MCF 10A (cell line): ENCODE results near the gene ACSL5. TPM values are rescaled to one million over a fixed set of nuclear protein-coding genes. Genes with fewer than 3 reads are reported as not detected.

Source experiments
- Bru-seq: library from RNA; stranded (reverse); fragments of 400-500 nt; gene quantifications from one replicate; lab custom pipeline; 2021; lab: Mats Ljungman, UMichigan
- BruChase-seq, 2 experiments: library from RNA; stranded (reverse); fragments of 400-500 nt; gene quantifications; one replicate each; lab custom pipeline; 2021; lab: Mats Ljungman, UMichigan
- BruUV-seq: library from RNA; stranded (reverse); fragments of 400-500 nt; replicated peaks from 2 replicates; lab custom pipeline; 2021; lab: Mats Ljungman, UMichigan
- CTCF ChIA-PET: fragments of 300-600 bp; sonication (Branson Sonifier 250); formaldehyde crosslinking; extraction: SDS; loops from one replicate; lab custom pipeline; 2021; ENCODE audit warnings: antibody characterized with exemption, inconsistent platforms; lab: Yijun Ruan, JAX
- POLR2A ChIA-PET: fragments of 300-600, 350-650 bp; sonication (Branson Sonifier 250); formaldehyde crosslinking; extraction: SDS; loops from one replicate; lab custom pipeline; 2020; ENCODE audit warnings: antibody characterized with exemption, inconsistent platforms; lab: Yijun Ruan, JAX
- DNase-seq: peaks from one replicate; pipeline ENCODE4 v3.0.0-alpha.2; 2018; ENCODE audit not compliant: unreplicated experiment
- H3K27ac Mint-ChIP-seq: one replicate; pipeline ENCODE4 v1.8.0; 2022; ENCODE audit warnings: mild to moderate bottlenecking, low read depth, mixed read lengths; ENCODE audit not compliant: unreplicated experiment
- H3K27me3 Mint-ChIP-seq: one replicate; pipeline ENCODE4 v1.8.0; 2022; ENCODE audit warnings: mixed read lengths; ENCODE audit not compliant: insufficient read depth, unreplicated experiment
- H3K36me3 Mint-ChIP-seq: one replicate; pipeline ENCODE4 v1.8.0; 2022; ENCODE audit warnings: mild to moderate bottlenecking, moderate library complexity, mixed read lengths; ENCODE audit not compliant: insufficient read depth, unreplicated experiment
- H3K4me1 Mint-ChIP-seq: one replicate; pipeline ENCODE4 v1.8.0; 2022; ENCODE audit warnings: mixed read lengths; ENCODE audit not compliant: insufficient read depth, unreplicated experiment
- H3K4me3 Mint-ChIP-seq: one replicate; pipeline ENCODE4 v1.8.0; 2022; ENCODE audit warnings: mild to moderate bottlenecking, moderate library complexity, mixed read lengths; ENCODE audit not compliant: unreplicated experiment
- H3K9me3 Mint-ChIP-seq: one replicate; pipeline ENCODE4 v1.8.0; 2022; ENCODE audit warnings: mixed read lengths; ENCODE audit not compliant: unreplicated experiment
- intact Hi-C: fragments of 100-400 bp; cut with micrococcal nuclease; formaldehyde crosslinking; loops from 2 replicates; pipeline ENCODE4 v1.14.1; 2022
- long read RNA-seq: library from polyadenylated mRNA; stranded (forward); transcript quantifications from one replicate; pipeline ENCODE4 v2.0.0, GENCODE V29; 2022
- total RNA-seq: library from RNA; stranded (reverse); gene quantifications from 2 replicates; pipeline ENCODE4 v1.2.3, GENCODE V29; 2022
- TF ChIP-seq, protein P1 (sequence below): fragments of 200-600 bp; IDR thresholded peaks from one replicate; pipeline ENCODE4 v1.8.0; 2022; ENCODE audit warnings: antibody characterized with exemption, mild to moderate bottlenecking; ENCODE audit not compliant: unreplicated experiment

Gene ACSL5, protein sequence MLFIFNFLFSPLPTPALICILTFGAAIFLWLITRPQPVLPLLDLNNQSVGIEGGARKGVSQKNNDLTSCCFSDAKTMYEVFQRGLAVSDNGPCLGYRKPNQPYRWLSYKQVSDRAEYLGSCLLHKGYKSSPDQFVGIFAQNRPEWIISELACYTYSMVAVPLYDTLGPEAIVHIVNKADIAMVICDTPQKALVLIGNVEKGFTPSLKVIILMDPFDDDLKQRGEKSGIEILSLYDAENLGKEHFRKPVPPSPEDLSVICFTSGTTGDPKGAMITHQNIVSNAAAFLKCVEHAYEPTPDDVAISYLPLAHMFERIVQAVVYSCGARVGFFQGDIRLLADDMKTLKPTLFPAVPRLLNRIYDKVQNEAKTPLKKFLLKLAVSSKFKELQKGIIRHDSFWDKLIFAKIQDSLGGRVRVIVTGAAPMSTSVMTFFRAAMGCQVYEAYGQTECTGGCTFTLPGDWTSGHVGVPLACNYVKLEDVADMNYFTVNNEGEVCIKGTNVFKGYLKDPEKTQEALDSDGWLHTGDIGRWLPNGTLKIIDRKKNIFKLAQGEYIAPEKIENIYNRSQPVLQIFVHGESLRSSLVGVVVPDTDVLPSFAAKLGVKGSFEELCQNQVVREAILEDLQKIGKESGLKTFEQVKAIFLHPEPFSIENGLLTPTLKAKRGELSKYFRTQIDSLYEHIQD
- 0.12 and 0.68 TPM in 2 replicates for total RNA-seq
- Bru-seq, nascent RNA = percentile 7 among the genes with signal in this experiment
- percentile 12 among the genes with signal in this experiment for BruChase-seq, experiment 1, labeled RNA remaining after a 6-hour chase
- BruChase-seq, experiment 2, labeled RNA remaining after a 2-hour chase = percentile 13 among the genes with signal in this experiment
- long read RNA-seq, partial matches to known transcripts = 0 of 4 reads
- long read RNA-seq, other reads (novel, unspliced or antisense) = 1 of 4 reads

DNA sequence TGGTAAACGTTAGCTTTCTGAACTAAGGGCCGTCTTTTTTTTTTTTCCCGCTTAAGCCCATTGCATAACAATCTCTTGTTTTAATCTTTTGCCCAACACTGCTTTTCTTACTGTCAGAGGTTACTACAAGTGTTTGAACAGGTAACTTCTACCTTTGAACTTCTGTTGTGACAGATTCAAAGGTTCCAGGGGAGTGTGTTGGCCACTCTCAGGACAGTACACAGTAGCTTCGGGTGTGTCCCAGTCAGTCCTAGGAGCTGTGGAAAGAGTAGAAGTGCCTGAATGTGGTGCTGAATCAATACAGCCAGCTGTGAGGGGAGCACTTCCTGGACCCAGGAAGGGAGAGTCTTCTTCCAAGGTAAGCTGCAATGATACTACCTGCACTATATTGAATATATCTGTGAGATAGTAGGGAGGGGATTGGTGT is at the start of gene ACSL5:
Gene ACSL5, plus strand, starts transcription at position 205 of the 427 bp plus-strand sequence. CDS start 20,831 bp downstream, outside the sequence.
- no peaks in the 10 kb centered on the region for H3K9me3 Mint-ChIP-seq
- H3K27me3 Mint-ChIP-seq = no peaks in the 10 kb centered on the region
- no peaks in the 10 kb centered on the region for H3K36me3 Mint-ChIP-seq
- BruUV-seq = no TSS peak
- CTCF ChIA-PET = interaction anchor here (0.6 to 1.5 kb wide), 8 partner anchors 9 to 69 kb away, joined by 3 to 7 read pairs (median 4); no protein-coding TSS in a partner anchor
- intact Hi-C loops = no loop called here
- no peak for DNase-seq
- peak within 1 kb of the TSS; percentile 57 for H3K27ac Mint-ChIP-seq
- H3K4me3 Mint-ChIP-seq = no peak within 1 kb of the TSS
- peaks cover 21% of the 10 kb centered on the region for H3K4me1 Mint-ChIP-seq
- POLR2A ChIA-PET = interaction anchor here (1.3 to 2.2 kb wide), 3 partner anchors 9 to 13 kb away, joined by 4 to 17 read pairs (median 6); no protein-coding TSS in a partner anchor
- TF ChIP-seq, protein P1, sequence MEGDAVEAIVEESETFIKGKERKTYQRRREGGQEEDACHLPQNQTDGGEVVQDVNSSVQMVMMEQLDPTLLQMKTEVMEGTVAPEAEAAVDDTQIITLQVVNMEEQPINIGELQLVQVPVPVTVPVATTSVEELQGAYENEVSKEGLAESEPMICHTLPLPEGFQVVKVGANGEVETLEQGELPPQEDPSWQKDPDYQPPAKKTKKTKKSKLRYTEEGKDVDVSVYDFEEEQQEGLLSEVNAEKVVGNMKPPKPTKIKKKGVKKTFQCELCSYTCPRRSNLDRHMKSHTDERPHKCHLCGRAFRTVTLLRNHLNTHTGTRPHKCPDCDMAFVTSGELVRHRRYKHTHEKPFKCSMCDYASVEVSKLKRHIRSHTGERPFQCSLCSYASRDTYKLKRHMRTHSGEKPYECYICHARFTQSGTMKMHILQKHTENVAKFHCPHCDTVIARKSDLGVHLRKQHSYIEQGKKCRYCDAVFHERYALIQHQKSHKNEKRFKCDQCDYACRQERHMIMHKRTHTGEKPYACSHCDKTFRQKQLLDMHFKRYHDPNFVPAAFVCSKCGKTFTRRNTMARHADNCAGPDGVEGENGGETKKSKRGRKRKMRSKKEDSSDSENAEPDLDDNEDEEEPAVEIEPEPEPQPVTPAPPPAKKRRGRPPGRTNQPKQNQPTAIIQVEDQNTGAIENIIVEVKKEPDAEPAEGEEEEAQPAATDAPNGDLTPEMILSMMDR = no peak

DNA sequence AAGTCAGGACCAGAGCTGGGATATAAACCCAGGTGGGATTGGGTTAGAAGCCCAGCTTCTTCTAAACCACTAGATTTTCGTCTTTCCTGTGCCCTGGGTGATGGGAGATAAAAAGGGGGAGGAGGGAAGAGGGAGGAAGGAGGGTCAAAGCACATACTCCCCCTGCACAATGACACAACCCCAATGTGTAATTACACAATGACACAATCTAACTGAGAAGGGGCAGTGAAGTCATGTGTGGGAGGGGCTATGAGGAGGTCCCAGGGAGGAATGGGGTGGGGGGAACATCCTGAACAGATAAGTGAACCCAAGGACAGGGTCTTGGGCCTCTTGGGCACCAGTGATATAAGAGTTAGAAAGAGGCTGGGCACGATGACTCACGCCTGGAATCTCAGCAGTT is 46.2 kb upstream of the ACSL5 start:
- intact Hi-C loops = no loop called here
- Mint-ChIP-seq H3K9me3 (no peaks in the 10 kb centered on the region), H3K4me3 (no peak overlapping the region), H3K27me3 (no peaks in the 10 kb centered on the region), H3K36me3 (no peaks in the 10 kb centered on the region), H3K4me1 (peaks cover 3% of the 10 kb centered on the region), H3K27ac (no peak overlapping the region)
- POLR2A ChIA-PET = no interaction called here
- TF ChIP-seq, protein P1 = no peak
- CTCF ChIA-PET = interaction anchor here (0.7 to 1.2 kb wide), 2 partner anchors 187 to 190 kb away, joined by 3 to 4 read pairs; no protein-coding TSS in a partner anchor
- DNase-seq = no peak
- no TSS peak for BruUV-seq

DNA sequence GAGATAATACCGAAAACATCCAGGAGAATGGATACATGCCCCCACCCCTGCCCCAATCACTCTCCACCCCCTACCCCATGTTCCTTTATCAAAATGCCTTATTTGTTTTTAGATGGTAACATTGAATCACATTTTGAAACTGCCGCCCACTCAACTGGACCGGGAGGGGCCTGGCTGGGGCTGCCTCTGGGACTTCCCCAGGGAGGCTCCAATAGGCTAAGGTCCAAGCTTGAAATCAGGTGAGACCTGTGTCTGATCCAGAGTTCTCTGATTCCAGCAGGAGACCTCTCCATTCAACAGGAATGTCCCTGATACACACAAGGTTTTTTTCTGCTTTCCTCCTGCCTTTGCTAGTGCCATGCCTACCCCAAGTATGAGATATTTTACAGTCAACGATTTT is 43.8 kb upstream of the ACSL5 start:
- CTCF ChIA-PET = interaction anchor here (0.7 to 2.0 kb wide), 3 partner anchors 15 to 105 kb away, joined by 3 to 7 read pairs (median 6); no protein-coding TSS in a partner anchor
- no TSS peak for BruUV-seq
- no peak for DNase-seq
- POLR2A ChIA-PET = interaction anchor here (0.7 to 1.7 kb wide), 3 partner anchors 18 to 146 kb away, joined by 3 to 8 read pairs (median 4); partner anchors contain the start of gene GPAM
- Mint-ChIP-seq H3K27ac (no peak overlapping the region), H3K36me3 (no peaks in the 10 kb centered on the region), H3K9me3 (no peaks in the 10 kb centered on the region), H3K27me3 (no peaks in the 10 kb centered on the region), H3K4me3 (no peak overlapping the region), H3K4me1 (peaks cover 6% of the 10 kb centered on the region)
- TF ChIP-seq, protein P1 = no peak
- intact Hi-C loops = no loop called here
